Upper lobe of right lung (tissue), 1 donor: ENCODE data around the gene RMI1. TPM values are rescaled to one million over a fixed set of nuclear protein-coding genes. Genes with fewer than 3 reads are reported as not detected.

ENCODE experiments used
- ATAC-seq: fragments of 200-7000 bp; cut with Tn5 transposase; one replicate; pipeline ENCODE4 v1.9.1; 2020; ENCODE audit warnings: mild to moderate bottlenecking, moderate library complexity
- DNase-seq: peaks from one replicate; pipeline ENCODE4 v3.0.0-alpha.2; 2020
- H3K27ac ChIP-seq: fragments of 200-600 bp; one replicate; pipeline ENCODE4 v1.8.0; 2022
- H3K27me3 ChIP-seq: fragments of 200-600 bp; one replicate; pipeline ENCODE4 v1.8.0; 2022; ENCODE audit warnings: mild to moderate bottlenecking
- H3K36me3 ChIP-seq: fragments of 200-600 bp; one replicate; pipeline ENCODE4 v1.8.0; 2022
- H3K4me1 ChIP-seq: fragments of 200-600 bp; one replicate; pipeline ENCODE4 v1.8.0; 2022
- H3K4me3 ChIP-seq: fragments of 200-600 bp; one replicate; pipeline ENCODE4 v1.8.0; 2022; ENCODE audit warnings: mild to moderate bottlenecking
- H3K9me3 ChIP-seq: fragments of 200-600 bp; one replicate; pipeline ENCODE4 v1.8.0; 2022
- intact Hi-C: fragments of 100-400 bp; cut with DNase I; formaldehyde crosslinking; loops from one replicate; pipeline ENCODE4 v1.11.0; 2022
- total RNA-seq: library from RNA; stranded (reverse); fragmentation: NEBNext Ultra II Directional; extraction: Animal tissue kit (Norgen Biotek cat#: 25700); gene quantifications from one replicate; pipeline ENCODE4 v1.2.1, GENCODE V29; 2021
- TF ChIP-seq, protein P1 (sequence below): fragments of 200-600 bp; IDR thresholded peaks from one replicate; pipeline ENCODE4 v1.8.0; 2022; ENCODE audit warnings: antibody characterized with exemption
- donor health status: DM: no; HTN: yes; CAD: no; lungs with severe emphysema.

The RMI1 gene
- total RNA-seq, 1 donor from 2014 or later, result 5.4 TPM

DNA sequence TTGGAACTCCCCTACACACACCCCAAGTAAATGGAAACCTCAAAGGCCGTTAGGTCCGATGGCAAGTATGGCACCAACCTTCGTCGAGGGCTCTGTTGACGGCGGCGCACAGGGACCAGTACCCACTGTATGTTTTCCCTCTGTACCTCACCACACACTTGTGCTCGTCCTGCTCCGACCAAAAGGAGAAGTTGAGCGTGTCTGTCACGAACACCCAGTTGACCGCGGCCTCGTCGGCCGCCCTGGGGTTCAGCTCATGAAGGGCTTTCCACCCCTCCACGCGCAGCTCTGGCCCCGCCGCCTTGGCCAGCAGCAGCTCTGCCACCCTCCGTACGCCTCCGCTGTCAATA lies 24.5 kb upstream of the RMI1 start:
- Histone ChIP-seq H3K36me3 (peaks cover 27% of the 10 kb centered on the region), H3K9me3 (no peaks in the 10 kb centered on the region), H3K4me1 (peaks cover 6% of the 10 kb centered on the region), H3K4me3 (peak overlapping the region; percentile 85), H3K27me3 (no peaks in the 10 kb centered on the region), H3K27ac (peak overlapping the region; percentile 95)
- peak; percentile 82 for DNase-seq
- TF ChIP-seq, protein P1, sequence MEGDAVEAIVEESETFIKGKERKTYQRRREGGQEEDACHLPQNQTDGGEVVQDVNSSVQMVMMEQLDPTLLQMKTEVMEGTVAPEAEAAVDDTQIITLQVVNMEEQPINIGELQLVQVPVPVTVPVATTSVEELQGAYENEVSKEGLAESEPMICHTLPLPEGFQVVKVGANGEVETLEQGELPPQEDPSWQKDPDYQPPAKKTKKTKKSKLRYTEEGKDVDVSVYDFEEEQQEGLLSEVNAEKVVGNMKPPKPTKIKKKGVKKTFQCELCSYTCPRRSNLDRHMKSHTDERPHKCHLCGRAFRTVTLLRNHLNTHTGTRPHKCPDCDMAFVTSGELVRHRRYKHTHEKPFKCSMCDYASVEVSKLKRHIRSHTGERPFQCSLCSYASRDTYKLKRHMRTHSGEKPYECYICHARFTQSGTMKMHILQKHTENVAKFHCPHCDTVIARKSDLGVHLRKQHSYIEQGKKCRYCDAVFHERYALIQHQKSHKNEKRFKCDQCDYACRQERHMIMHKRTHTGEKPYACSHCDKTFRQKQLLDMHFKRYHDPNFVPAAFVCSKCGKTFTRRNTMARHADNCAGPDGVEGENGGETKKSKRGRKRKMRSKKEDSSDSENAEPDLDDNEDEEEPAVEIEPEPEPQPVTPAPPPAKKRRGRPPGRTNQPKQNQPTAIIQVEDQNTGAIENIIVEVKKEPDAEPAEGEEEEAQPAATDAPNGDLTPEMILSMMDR, result no peak
- peak; percentile 81 for ATAC-seq
- intact Hi-C loops, result no loop called here

GRCh38 chr9:83956436-83957247 lies 24.0 kb upstream of the RMI1 start:
- Histone ChIP-seq H3K27me3 (no peaks in the 10 kb centered on the region), H3K36me3 (peaks cover 22% of the 10 kb centered on the region), H3K4me3 (peak overlapping the region; percentile 85), H3K27ac (peak overlapping the region; percentile 95), H3K4me1 (peaks cover 6% of the 10 kb centered on the region), H3K9me3 (no peaks in the 10 kb centered on the region)
- intact Hi-C loops, result no loop called here
- peak; percentile 94 for DNase-seq
- TF ChIP-seq, protein P1, result no peak
- peak; percentile 96 for ATAC-seq

- ATAC-seq (no peak), DNase-seq (no peak)
- H3K4me3 ChIP-seq, result peak overlapping the region; percentile 85
- intact Hi-C loops, result no loop called here
- H3K36me3 ChIP-seq, result peaks cover 16% of the 10 kb centered on the region
- no peaks in the 10 kb centered on the region for H3K9me3 ChIP-seq
- H3K27me3 ChIP-seq, result no peaks in the 10 kb centered on the region
- TF ChIP-seq, protein P1, result no peak
- H3K27ac ChIP-seq, result peak overlapping the region; percentile 95
- H3K4me1 ChIP-seq, result peaks cover 6% of the 10 kb centered on the region
Measured at GRCh38 chr9:83957248-83957513, 23.4 kb upstream of the RMI1 start.

DNA sequence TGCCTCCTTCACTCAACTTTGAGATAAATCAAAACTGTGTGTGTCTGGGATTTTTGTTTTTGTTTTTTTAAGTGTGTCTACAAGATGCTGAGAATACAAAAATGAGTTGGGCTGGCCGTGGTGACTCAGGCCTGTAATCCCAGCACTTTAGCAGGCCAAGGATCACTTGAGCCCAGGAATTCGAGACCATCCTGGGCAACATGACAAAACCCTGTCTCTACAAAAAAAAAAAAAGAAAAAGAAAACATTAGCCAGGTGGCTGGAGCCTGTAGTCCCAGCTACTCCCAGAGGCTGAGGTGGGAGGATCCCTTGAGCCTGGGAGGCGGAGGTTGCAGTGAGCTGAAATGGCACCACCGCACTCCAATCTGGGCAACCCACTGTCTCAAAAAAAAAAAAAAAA lies 21.5 kb upstream of the RMI1 start:
- no peaks in the 10 kb centered on the region for H3K27me3 ChIP-seq
- H3K9me3 ChIP-seq, result no peaks in the 10 kb centered on the region
- TF ChIP-seq, protein P1, result no peak
- H3K4me1 ChIP-seq, result peaks cover 6% of the 10 kb centered on the region
- H3K27ac ChIP-seq, result no peak overlapping the region
- intact Hi-C loops, result no loop called here
- H3K4me3 ChIP-seq, result no peak overlapping the region
- peaks cover 7% of the 10 kb centered on the region for H3K36me3 ChIP-seq
- ATAC-seq (no peak), DNase-seq (no peak)

- DNase-seq (no peak), ATAC-seq (no peak)
- H3K4me1 ChIP-seq, result no peaks in the 10 kb centered on the region
- no peaks in the 10 kb centered on the region for H3K9me3 ChIP-seq
- H3K36me3 ChIP-seq, result peaks cover 2% of the 10 kb centered on the region
- no peak overlapping the region for H3K27ac ChIP-seq
- TF ChIP-seq, protein P1, result no peak
- no peak overlapping the region for H3K4me3 ChIP-seq
- no peaks in the 10 kb centered on the region for H3K27me3 ChIP-seq
- intact Hi-C loops, result no loop called here
Measured at GRCh38 chr9:83960991-83961390, 19.6 kb upstream of the RMI1 start.

- TF ChIP-seq, protein P1, result no peak
- peaks cover 14% of the 10 kb centered on the region for H3K36me3 ChIP-seq
- intact Hi-C loops, result no loop called here
- ATAC-seq (no peak), DNase-seq (no peak)
- no peak overlapping the region for H3K27ac ChIP-seq
- no peaks in the 10 kb centered on the region for H3K27me3 ChIP-seq
- H3K4me1 ChIP-seq, result no peaks in the 10 kb centered on the region
- H3K4me3 ChIP-seq, result no peak overlapping the region
- H3K9me3 ChIP-seq, result no peaks in the 10 kb centered on the region
Measured at GRCh38 chr9:83962165-83962564, 18.4 kb upstream of the RMI1 start.
